Lung microvascular endothelial cell (primary cell): ENCODE data around the gene PLEKHA5. TPM values are rescaled to one million over a fixed set of nuclear protein-coding genes. Genes with fewer than 3 reads are reported as not detected.
"Not testable (repeated sequence)": the region's sequence is repeated elsewhere in the genome, so short reads cannot be mapped to it uniquely, and the experiment has no call there.

Source experiments
- DNase-seq, 2 donors: peaks; one replicate each; pipeline versions ENCODE4 v3.0.0 to v3.0.0-alpha.2; 2010; ENCODE audit warnings: low read depth in 2 of 2
- total RNA-seq: library from RNA; depleted of rRNA; stranded (reverse); fragments of >200 nt; gene quantifications from 2 replicates; pipeline ENCODE4 v1.2.1, GENCODE V29; 2014

PLEKHA5 gene
- total RNA-seq, 1 donor from 2014 or later, result 11.9 TPM

DNA sequence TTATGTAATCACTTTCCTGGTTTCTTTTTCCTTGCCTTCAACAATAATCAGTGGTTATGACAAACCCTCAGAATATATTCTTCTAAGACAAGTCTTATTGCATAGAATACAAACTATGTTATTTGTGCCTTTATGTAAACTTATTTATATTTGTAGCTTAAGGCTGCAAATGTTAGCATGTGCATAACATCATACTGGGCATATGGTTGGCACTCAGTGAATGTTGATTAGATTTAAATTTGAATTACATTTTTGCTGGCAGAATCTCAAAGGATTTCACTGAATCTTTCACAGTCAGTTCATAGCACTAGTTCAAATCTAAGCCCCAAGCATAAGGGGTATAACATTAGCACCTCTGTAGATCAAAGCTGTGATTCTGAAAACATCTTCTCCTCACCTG, 196.6 kb downstream of the PLEKHA5 start:
- DNase-seq, result no peak

DNA sequence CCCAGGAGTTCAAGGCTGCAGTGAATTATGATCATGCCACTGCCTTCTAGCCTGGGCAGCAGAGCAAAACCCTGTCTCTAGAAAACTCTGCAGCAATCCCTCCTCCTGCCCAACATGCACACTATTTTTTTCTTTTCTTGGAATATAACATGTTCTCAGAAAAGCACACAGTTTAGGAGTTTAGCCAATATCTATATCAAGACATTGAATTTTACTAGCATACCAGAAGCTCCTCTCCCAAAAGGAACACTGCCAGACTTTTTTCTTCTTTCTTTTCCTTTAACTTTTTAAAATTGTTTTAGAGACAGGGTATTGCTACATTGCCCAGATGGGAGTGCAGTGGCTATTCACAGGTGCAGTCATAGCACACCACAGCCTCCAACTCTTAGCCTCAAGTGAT, 202.7 kb downstream of the PLEKHA5 start:
- no peak for DNase-seq

DNA sequence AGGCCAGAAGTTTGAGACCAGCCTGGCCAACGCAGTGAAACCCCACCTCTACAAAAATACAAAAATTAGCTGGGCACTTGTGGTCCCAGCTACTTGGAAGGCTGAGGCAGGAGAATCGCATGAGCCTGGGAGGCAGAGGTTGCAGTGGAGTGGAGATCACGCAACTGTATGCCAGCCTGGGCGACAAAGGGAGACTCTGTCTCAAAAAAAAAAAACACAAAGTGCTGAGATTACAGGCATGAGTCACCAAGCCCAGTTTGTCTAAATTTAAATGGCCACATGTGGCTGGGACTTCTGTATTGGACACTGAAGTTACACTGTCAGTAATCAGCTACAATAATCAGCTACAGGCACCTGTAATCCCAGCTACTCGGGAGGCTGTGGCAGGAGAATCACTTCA, 208.9 kb downstream of the PLEKHA5 start:
- DNase-seq, result no peak

DNA sequence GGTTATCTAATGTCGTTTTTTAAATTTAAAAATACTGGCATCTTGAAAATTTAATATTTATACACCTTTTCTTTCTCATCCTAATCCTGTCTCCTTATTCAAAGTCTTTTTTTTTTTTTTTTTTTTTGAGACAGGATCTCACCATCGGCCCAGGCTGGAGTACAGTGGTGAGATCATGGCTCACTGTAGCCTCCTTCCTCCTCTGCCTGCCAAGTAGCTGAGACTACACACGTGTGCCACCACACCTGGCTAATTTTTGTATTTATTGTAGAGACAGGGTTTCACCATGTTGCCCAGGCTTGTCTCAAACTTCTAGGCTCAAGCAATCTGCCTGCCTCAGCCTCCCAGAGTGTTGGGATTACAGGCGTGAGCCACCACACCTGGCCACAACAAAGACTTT, 221.3 kb downstream of the PLEKHA5 start:
- DNase-seq, result not testable (repeated sequence)

DNA sequence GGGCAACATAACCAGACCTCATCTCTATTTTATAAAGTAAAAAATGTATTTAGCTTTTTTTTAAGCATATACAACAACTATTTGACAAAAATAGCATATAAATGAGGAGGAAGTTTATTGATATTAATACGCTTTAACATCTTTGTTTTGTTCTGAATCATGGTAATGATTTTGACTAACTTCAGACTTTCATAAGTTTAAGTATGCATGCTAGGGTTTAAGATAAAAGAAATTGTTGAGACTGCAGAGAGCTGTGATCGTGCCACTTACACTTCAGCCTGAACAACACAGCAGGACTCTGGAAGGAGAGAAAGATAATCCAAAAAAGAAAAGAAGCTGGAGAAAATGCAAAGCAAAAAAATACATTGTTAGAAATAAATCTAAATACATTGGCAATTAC, 221.8 kb downstream of the PLEKHA5 start:
- DNase-seq, result no peak

DNA sequence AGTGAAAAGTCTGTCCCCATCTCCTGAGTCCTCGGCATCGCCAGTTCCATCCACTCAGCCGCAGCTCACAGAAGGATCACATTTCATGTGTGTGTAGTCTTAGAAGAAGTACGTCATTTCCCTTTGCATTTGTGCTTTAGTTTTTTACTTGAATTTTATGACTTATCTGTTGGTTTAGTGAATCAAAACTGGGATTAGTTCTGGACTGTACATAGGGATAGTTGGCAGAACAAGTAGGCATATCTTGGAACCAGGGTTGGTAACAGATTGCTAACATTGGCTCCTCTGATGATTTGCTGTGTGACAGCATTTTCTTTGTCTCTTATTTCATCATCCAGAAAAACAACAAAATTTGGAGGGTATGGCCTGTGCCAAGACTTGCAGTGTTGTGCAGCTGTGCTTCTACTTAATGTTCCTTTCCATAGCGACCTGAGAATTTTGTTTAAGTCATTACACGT, 240.2 kb downstream of the PLEKHA5 start:
- no peak for DNase-seq

DNA sequence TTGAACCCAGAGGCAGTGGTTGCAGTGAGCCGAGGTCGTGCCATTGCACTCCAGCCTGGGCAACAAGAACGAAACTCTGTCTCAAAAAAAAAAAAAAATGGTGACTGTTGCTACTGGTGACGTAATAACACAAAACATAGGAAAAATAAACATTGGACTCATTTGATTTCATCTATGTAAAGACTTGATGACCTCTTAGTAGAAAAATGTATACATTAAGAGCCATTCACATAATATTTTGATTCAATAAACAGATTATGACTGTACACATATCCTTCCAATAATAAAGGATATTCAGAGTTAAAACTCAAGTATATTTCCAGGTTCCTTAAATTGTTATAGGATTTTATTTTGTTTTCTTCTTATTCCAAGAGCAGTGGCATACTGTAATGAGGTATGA, 244.1 kb downstream of the PLEKHA5 start:
- DNase-seq, result peak in 1 of 2 donors; percentile 20

DNA sequence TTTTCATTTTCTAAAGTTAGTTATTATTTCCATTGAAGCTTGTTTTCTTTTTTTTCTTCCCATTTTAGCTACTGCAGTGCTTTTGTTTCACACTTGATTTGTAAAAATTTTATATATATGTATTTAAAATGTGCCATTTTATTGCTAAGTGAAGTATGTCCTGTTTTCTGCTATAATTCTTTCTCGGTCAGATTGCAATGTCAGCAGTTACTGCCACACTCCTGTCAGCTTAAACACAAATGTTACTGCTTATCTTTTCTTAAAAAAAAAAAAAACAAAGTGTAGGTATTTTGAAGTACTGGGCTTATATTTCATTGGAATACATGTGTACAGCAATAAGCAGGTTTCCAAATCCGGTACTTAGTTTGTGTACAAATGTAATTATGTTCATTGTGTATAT, 246.4 kb downstream of the PLEKHA5 start:
- no peak for DNase-seq

DNA sequence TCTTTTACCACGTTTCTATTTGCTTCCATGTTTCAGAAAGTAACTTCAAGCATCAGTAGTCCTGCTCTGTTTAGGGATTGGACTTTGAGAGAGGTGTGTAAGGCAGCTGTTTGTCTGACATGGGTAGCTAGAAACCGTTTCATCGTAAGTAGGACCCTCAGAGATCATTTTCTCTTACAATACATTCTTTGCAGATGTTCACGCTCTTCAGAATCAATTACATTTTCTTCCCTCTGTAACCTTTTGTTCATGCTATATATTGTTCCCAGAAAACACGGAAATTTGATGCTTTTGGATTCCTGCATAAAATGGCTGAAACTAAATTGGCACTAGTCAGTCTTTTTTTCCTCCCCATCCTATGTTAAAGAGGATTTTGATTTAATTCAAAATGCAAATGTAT, 247.2 kb downstream of the PLEKHA5 start:
- DNase-seq, result no peak

DNA sequence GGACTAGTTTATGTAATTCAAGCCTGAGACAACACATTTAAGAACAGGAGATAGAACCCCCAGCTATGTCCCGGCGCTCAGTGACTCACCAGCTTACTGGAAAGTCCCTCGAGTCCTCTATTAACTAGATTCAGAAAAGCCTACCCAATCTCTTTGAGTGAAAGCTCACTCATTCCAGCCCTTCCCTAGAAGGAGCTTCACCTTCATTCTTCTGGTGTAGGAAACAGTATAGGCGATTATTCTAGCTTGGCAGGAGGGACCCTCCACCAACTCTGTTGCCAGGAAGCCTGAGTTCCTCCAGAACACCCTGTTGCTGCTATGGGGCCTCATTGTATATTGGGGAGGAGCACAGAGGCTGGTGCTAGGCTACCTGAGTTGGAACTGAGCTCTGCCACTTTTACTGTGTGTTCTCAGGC, 252.6 kb downstream of the PLEKHA5 start:
- DNase-seq, result peak; percentile 40 to 91

DNA sequence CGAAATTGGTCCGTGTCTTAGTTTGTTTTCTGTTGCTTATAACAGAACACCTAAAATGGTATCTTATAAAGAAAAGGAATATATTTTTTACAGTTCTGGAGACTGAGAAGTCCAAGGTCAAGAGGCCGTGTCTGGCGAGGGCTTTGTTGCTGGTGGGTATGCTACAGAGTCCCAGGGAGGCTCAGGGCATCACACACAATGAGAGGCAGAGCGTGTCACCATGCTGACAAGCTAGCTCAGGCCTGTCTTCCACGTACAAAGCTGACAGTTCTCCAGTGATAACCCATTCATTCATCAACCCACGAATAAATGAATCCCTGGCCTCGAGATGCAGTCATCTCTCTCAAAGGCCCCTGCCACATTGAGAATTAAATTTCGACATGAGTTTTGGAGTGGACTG, 253.0 kb downstream of the PLEKHA5 start:
- DNase-seq, result no peak

DNA sequence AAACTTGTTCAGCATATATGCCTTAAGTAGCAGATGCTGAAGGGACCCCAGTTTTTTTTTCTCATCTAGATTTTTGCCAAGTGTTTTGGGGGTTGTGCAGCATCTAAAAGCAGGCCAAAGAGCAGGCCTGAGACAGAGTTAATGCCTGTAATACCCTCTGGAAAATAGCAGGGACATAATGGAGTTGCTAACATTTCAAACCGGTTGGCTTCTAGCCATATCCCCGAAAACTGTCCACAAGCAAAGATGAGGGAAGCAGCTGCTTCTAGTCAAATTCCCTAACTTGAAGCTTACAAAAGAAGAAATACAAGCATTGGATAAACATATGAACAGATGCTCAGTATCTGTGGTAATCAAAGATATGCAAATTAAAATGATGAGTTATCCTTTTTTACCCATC, 257.6 kb downstream of the PLEKHA5 start:
- no peak for DNase-seq

DNA sequence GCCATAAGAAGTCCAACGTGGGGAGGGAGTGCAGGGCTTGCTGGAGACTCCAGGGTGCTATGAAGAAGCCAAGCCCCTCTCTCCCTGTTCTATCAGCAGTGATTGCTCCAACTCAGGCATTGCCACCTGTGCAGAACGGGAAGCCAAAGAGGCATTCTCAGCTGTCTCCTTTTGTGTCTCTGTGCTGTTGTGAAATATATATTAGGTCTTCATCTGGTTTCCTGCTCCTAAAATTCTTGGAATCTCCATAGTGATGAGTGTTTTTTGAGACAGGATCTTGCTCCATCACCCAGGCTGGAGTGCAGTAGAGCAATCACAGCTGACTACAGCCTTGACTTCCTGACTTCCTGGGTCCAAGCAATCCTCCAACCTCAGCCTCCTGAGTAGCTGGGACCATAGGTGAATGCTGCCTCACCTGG, 258.6 kb downstream of the PLEKHA5 start:
- no peak for DNase-seq

DNA sequence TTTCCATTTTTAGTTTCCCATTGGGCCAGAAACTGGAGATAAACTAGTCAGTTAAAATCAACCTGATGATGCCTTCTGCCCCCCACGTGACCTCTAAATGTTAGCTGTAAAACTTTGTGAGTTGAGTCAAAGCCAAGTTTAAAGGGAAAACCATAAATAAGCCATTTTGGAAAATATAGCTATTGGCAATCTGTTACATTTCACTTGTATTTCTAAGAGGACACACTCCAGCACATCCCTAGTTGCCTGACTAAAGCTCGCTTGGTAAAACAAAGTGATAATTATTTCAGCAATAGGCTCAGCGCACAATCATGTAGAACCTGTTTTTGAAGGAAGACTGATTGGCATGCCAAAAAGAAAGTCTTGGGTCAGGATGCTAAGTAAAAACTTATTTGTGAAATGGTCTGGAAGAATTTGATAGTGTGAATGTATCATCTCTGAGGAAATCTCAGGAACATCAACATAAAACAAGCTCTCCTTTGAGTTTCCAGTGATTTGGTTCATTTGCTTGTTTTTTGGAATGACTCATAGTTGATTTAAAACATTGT, 260.6 kb downstream of the PLEKHA5 start:
- no peak for DNase-seq

DNA sequence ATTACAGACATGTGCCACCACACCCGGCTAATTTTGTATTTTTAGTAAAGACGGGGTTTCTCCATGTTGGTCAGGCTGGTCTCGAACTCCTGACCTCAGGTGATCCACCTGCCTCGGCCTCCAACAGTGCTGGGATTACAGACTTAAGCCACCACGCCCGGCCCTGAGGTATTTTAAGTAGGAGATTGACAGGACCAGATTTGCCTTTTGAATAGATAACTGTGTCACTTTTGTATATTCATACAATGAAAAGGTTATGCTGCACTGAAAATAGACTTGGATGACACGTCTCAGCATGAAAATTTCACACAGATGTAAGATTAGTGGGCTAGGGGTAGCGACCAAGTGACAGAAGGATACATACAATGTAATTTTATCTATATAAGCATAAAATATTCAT, 263.1 kb downstream of the PLEKHA5 start:
- DNase-seq, result not testable (repeated sequence)

DNA sequence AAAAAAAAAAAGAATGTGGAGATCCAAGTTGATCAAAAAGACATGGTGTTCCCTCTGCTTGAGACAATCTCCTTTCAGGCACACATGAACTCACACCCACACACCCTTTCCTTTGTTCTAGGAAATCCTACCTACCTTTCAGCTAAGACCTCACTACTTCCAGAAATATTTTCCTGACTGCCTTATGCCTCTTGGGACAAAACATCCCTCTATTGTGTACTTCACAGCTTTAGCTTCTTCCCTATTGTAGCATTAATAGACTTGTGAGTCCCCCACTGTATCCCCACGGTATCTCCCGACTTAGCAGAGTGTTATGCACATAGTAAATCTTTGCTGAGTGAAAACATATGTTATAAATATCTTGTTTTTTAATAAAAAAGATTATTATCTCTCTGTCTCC, 264.9 kb downstream of the PLEKHA5 start:
- DNase-seq, result no peak

DNA sequence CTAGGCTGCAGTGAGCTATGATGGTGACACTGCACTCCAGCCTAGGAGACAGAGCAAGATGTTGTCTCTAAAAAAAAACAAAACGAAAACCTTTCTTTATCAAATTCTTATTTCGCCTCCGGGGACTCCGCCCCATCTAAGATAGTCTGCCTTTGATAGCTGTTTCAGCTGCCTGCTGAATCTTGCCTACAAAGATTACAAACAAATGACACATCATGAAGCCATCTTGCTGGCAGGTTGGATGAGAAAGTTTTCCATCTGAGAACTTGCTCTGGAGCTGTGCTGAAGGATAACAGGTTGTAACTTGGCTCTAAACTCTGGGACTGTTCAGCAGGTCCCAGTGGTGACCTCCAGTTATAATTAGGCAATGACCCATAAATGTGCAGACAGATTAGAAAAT, 268.0 kb downstream of the PLEKHA5 start:
- no peak for DNase-seq

DNA sequence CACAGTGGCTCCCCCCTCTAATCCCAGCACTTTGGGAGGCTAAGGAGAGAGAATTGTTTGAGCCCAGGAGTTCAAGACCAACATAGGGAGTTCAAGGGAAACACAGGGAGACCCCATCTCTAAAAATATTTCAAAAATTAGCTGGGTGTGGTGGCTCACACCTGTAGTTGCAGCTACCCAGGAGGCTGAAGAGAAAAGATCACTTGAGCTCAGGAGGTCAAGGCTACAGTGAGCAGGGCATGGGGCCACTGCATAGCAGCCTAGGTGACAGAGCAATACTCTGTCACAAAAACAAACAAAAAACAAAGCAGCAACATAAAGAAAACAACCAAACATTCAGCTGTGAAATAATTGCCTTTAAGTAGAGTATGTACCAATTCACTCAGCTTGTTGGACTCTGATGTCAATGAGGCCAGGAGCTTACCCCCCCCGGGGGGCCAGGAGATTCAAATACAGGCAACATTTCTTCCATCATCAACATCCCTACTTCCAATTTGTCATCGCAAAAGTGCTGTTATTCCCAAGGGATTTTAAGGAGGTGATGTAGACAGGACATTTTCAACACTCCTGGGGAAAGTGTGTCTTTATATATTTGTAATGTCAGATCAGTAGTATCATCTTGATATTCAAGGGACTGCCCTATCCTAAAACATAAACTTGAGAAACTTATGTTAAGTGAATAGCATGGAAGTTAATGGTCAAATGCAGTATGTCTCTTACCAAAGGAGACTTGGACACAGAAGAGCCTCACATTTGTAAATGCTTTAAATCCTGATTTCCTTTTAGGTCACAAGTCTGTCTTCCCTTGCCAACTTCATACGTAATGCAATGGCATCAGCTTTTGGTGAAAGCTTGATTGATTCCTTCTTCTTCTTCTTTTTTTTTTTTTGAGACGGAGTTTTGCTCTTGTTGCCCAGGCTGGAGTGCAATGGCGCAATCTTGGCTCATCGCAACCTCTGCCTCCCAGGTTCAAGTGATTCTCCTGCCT, 269.1 kb downstream of the PLEKHA5 start:
- peak in 1 of 2 donors; percentile 9 for DNase-seq

DNA sequence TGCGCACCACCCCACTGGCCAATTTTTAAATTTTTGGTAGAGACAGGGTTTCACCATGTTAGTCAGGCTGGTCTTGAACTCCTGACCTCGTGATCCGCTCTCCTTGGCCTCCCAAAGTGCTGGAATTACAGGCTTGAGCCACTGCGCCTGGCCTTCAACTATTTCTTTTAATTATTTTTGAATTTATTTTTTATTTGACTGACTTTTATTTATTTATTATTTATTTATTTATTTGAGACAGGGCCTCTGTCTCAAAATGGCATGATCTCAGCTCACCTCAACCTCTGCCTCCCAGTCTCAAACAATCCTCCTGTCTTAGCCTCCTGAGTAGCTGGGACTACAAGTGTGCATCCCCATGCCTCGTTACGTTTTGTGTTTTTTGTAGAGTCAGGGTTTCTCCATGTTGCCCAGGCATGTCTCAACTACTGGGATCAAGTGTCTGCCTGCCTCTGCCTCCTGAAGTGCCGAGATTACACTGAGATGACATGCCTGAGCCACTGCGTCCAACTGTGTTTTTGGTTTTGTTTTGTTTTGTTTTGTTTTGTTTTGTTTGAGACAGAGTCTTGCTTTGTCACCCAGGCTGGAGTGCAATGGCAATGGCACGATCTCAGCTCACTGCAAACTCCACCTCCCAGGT, 271.2 kb downstream of the PLEKHA5 start:
- DNase-seq, result not testable (repeated sequence)

DNA sequence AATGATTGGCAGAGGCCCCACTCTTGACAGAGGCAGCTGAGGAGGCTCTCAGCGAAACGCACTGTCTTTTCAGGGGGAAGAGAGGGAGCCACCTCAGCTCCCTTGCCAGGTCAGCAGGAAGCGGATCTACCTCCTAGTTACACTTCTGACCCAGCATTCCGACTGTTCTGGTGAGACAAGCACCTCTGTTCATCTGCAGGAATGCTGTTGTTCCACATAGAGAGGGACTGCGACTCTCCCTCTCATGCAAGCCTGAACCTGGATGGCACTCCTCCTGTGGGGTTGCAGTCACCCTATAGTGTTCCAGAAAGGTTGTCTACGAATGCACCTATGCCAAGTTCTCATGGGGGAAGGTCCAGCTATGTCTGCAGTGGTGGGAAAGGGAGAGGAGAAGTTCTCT, 272.7 kb downstream of the PLEKHA5 start:
- DNase-seq, result no peak

DNA sequence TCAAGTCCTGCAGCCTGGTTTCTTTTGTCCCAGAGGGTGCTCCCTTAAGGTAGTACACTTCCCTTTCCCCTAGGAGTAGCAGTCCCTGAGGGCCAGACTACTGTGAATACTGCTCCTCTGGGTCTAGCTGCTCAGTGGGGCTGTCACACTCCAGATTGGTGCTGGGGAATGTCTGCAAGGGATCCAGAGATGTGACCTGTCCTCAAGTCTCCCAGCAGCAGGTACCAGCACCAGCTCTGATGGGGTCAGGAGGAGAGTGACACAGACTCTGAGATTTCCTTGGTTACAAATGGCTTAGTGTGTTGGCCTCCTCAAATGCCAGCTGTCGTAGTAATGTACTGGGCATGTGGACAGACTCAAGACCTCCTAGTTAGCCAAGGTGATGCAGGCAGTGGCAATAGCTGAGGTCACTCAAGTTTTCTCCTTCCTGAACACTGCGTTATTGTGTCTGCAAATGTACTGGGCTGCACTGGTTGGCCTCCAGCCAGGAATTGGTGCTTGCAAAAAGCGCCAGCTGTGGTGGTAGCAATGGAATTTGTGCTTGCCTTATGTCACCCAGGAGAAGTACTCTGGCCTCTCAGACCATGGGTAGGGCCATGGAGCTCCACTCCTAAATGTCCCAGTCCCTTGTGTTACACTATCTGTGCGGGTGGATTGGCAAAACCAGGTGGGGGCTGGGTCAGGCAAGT, 273.4 kb downstream of the PLEKHA5 start:
- DNase-seq, result peak; percentile 66 to 68
